ENCODE data around the gene ZSCAN20. TPM values are rescaled to one million over a fixed set of nuclear protein-coding genes. Genes with fewer than 3 reads are reported as not detected.
A peak's percentile ranks its signal among the peaks of the same experiment; 100 is the strongest.

ZSCAN20 gene
- total RNA-seq, 4 donors from 2014 or later: 6.9 to 9.4 (median 7.8) TPM

- Histone ChIP-seq H3K4me1 (peaks cover 0 to 40% (median 6%) of the 10 kb centered on the region in 4 donors), H3K27ac (no peak overlapping the region), H3K36me3 (no peaks in the 10 kb centered on the region), H3K4me3 (no peak overlapping the region), H3K27me3 (no peaks in the 10 kb centered on the region), H3K9me3 (no peaks in the 10 kb centered on the region)
- TF ChIP-seq CTCF (IDR thresholded peaks at IDR 0.05) (no peak), POLR2A (IDR thresholded peaks at IDR 0.05) (no peak), EP300 (IDR thresholded peaks at IDR 0.05) (no peak)
- DNase-seq (ENCODE audit: low spot score in 2 of 2): no peak
- 75 to 82% methylated on average over 2 to 4 of the region's 4 CpGs for WGBS, 2 donors
These were observed 3.9 kb upstream of the ZSCAN20 start for GRCh38 chr1:33468531-33468930.

- Histone ChIP-seq H3K27ac (no peak overlapping the region), H3K4me1 (peaks cover 0 to 44% (median 6%) of the 10 kb centered on the region in 4 donors), H3K36me3 (no peaks in the 10 kb centered on the region), H3K4me3 (no peak overlapping the region), H3K27me3 (no peaks in the 10 kb centered on the region), H3K9me3 (no peaks in the 10 kb centered on the region)
- no peak for TF ChIP-seq POLR2A (IDR thresholded peaks at IDR 0.05)
- TF ChIP-seq CTCF (IDR thresholded peaks at IDR 0.05): no peak
- TF ChIP-seq EP300 (IDR thresholded peaks at IDR 0.05): no peak
- 66 to 69% methylated on average over 3 of the region's 3 CpGs for WGBS, 2 donors
- no peak for DNase-seq (ENCODE audit: low spot score in 2 of 2)
These were observed 3.5 kb upstream of the ZSCAN20 start for GRCh38 chr1:33468967-33469366.

DNA sequence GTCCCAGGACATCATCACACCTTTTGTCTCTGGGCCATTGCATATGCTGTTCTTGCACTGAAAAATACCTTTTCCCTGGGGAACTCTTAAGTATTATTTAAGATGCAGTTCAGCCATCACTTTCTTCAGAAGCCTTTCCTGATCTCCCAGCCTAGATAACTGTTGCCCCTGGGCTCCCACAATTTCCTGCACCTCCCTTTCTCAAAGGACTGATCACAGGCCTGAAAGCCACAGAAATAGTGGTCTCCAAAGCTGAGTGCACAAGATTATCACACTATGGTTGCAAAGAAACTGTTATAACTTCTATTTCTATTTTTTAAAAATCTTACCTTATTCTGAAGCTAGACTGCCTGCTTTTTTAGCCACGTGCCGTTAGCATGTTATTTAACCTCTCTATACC lies 2.8 kb upstream of the ZSCAN20 start:
- H3K4me1 ChIP-seq: peaks cover 0 to 47% (median 6%) of the 10 kb centered on the region in 4 donors
- no peaks in the 10 kb centered on the region for H3K27me3 ChIP-seq
- H3K27ac ChIP-seq: no peak overlapping the region
- TF ChIP-seq CTCF (IDR thresholded peaks at IDR 0.05) (no peak), POLR2A (IDR thresholded peaks at IDR 0.05) (no peak), EP300 (IDR thresholded peaks at IDR 0.05) (no peak)
- H3K36me3 ChIP-seq: no peaks in the 10 kb centered on the region
- no peak overlapping the region for H3K4me3 ChIP-seq
- no peaks in the 10 kb centered on the region for H3K9me3 ChIP-seq
- no peak for DNase-seq (ENCODE audit: low spot score in 2 of 2)
- WGBS, 2 donors: 93 to 99% methylated on average over 2 of the region's 2 CpGs

- no peaks in the 10 kb centered on the region for H3K9me3 ChIP-seq
- no peak overlapping the region for H3K27ac ChIP-seq
- 4 to 5% methylated on average over 11 of the region's 11 CpGs for WGBS, 2 donors
- no peaks in the 10 kb centered on the region for H3K36me3 ChIP-seq
- peak; percentile 58 to 78 for DNase-seq (ENCODE audit: low spot score in 2 of 2)
- peaks cover 0 to 47% (median 6%) of the 10 kb centered on the region in 4 donors for H3K4me1 ChIP-seq
- no peaks in the 10 kb centered on the region for H3K27me3 ChIP-seq
- no peak overlapping the region for H3K4me3 ChIP-seq
- TF ChIP-seq CTCF (IDR thresholded peaks at IDR 0.05): peak; percentile 66 to 83 (median 79)
- peak in 1 of 2 donors; percentile 37 for TF ChIP-seq EP300 (IDR thresholded peaks at IDR 0.05)
- TF ChIP-seq POLR2A (IDR thresholded peaks at IDR 0.05): no peak
These were observed 1.9 kb upstream of the ZSCAN20 start for GRCh38 chr1:33470495-33471012.

GRCh38 chr1:33471416-33471815 lies 1.0 kb upstream of the ZSCAN20 start:
- H3K27ac ChIP-seq: peak overlapping the region in 3 of 4 donors; percentile 37 to 87 (median 55)
- H3K36me3 ChIP-seq: no peaks in the 10 kb centered on the region
- WGBS, 2 donors: 91 to 94% methylated on average over 4 of the region's 4 CpGs
- TF ChIP-seq POLR2A (IDR thresholded peaks at IDR 0.05): no peak
- no peak for TF ChIP-seq CTCF (IDR thresholded peaks at IDR 0.05)
- no peak for TF ChIP-seq EP300 (IDR thresholded peaks at IDR 0.05)
- H3K9me3 ChIP-seq: no peaks in the 10 kb centered on the region
- peaks cover 0 to 47% (median 6%) of the 10 kb centered on the region in 4 donors for H3K4me1 ChIP-seq
- H3K27me3 ChIP-seq: no peaks in the 10 kb centered on the region
- no peak for DNase-seq (ENCODE audit: low spot score in 2 of 2)
- no peak overlapping the region for H3K4me3 ChIP-seq

Measured in tibial nerve (tissue), 4 donors.